ENCODE results near the gene ZNF710. TPM values are rescaled to one million over a fixed set of nuclear protein-coding genes. Genes with fewer than 3 reads are reported as not detected.

The ZNF710 gene
- total and polyA plus RNA-seq, 3 donors from 2014 or later = 5.7 to 9.4 (median 7.8) TPM

GRCh38 chr15:90036806-90037510, 35.8 kb downstream of the ZNF710 start:
- intact Hi-C loops (cut with DNase I; ENCODE audit: low total_unique reads) = no loop called here
- no peaks in the 10 kb centered on the region for H3K9me3 ChIP-seq
- 67 to 68% methylated on average over 10 to 11 of the region's 11 CpGs for WGBS, 2 donors
- H3K4me1 ChIP-seq = peaks cover 4% of the 10 kb centered on the region
- no peaks in the 10 kb centered on the region for H3K27me3 ChIP-seq
- H3K4me3 ChIP-seq = no peak overlapping the region
- no peak for DNase-seq
- H3K27ac ChIP-seq = no peak overlapping the region
- TF ChIP-seq POLR2A (IDR thresholded peaks at IDR 0.05) (no peak), CTCF (IDR thresholded peaks at IDR 0.05) (no peak)
- no peaks in the 10 kb centered on the region for H3K36me3 ChIP-seq (ENCODE audit: low read depth, missing control alignments)

GRCh38 chr15:90037511-90037860, 36.4 kb downstream of the ZNF710 start:
- no peak for DNase-seq
- intact Hi-C loops (cut with DNase I; ENCODE audit: low total_unique reads) = no loop called here
- no peak overlapping the region for H3K27ac ChIP-seq
- TF ChIP-seq POLR2A (IDR thresholded peaks at IDR 0.05) (no peak), CTCF (IDR thresholded peaks at IDR 0.05) (no peak)
- 82 to 90% methylated on average over 2 to 5 of the region's 5 CpGs for WGBS, 2 donors
- H3K27me3 ChIP-seq = no peaks in the 10 kb centered on the region
- H3K4me3 ChIP-seq = no peak overlapping the region
- H3K9me3 ChIP-seq = no peaks in the 10 kb centered on the region
- H3K4me1 ChIP-seq = peaks cover 4% of the 10 kb centered on the region
- H3K36me3 ChIP-seq (ENCODE audit: low read depth, missing control alignments) = no peaks in the 10 kb centered on the region

- Histone ChIP-seq H3K27me3 (no peaks in the 10 kb centered on the region), H3K9me3 (no peaks in the 10 kb centered on the region), H3K36me3 (ENCODE audit: low read depth, missing control alignments) (no peaks in the 10 kb centered on the region), H3K4me1 (peaks cover 4% of the 10 kb centered on the region), H3K27ac (no peak overlapping the region), H3K4me3 (no peak overlapping the region)
- no peak for TF ChIP-seq CTCF (IDR thresholded peaks at IDR 0.05)
- no peak for TF ChIP-seq POLR2A (IDR thresholded peaks at IDR 0.05)
- intact Hi-C loops (cut with DNase I; ENCODE audit: low total_unique reads) = no loop called here
- no peak for DNase-seq
- 79 to 85% methylated on average over 14 of the region's 14 CpGs for WGBS, 2 donors
Measured at GRCh38 chr15:90037961-90038631, 37.0 kb downstream of the ZNF710 start.

- Histone ChIP-seq H3K9me3 (no peaks in the 10 kb centered on the region), H3K4me1 (peaks cover 4% of the 10 kb centered on the region), H3K27ac (no peak overlapping the region), H3K27me3 (no peaks in the 10 kb centered on the region), H3K4me3 (no peak overlapping the region), H3K36me3 (ENCODE audit: low read depth, missing control alignments) (no peaks in the 10 kb centered on the region)
- WGBS, 2 donors = 91 to 93% methylated on average over 3 of the region's 3 CpGs
- intact Hi-C loops (cut with DNase I; ENCODE audit: low total_unique reads) = no loop called here
- no peak for TF ChIP-seq POLR2A (IDR thresholded peaks at IDR 0.05)
- no peak for TF ChIP-seq CTCF (IDR thresholded peaks at IDR 0.05)
- DNase-seq = no peak
Measured at GRCh38 chr15:90038632-90039095, 37.5 kb downstream of the ZNF710 start.

Measured in testis (tissue), 3 donors.